Transverse colon (tissue), 4 donors: ENCODE measurements around the gene DPM2. TPM values are rescaled to one million over a fixed set of nuclear protein-coding genes. Genes with fewer than 3 reads are reported as not detected.
A peak's percentile ranks its signal among the peaks of the same experiment; 100 is the strongest.

Experiments
- DNase-seq: peaks from one replicate; pipeline ENCODE4 v3.0.0-alpha.2; 2019
- H3K27ac ChIP-seq, 4 donors: fragments of 200-600 bp; sonication (generic); 2 replicates each; pipeline ENCODE4 v1.5.1; 2016 to 2018; ENCODE audit warnings: inconsistent platforms in 4 of 4
- H3K27me3 ChIP-seq: fragments of 200-600 bp; sonication (generic); 2 replicates; pipeline ENCODE4 v1.5.1; 2017; ENCODE audit warnings: inconsistent platforms
- H3K36me3 ChIP-seq, 4 donors: fragments of 200-600 bp; sonication (generic); 2 replicates each; pipeline ENCODE4 v1.5.1; 2017 to 2019; ENCODE audit warnings: inconsistent platforms in 4 of 4
- H3K4me1 ChIP-seq, 4 donors: fragments of 200-600 bp; sonication (generic); 2 replicates each; pipeline ENCODE4 v1.5.1; 2017 to 2020; ENCODE audit warnings: inconsistent platforms in 4 of 4
- H3K4me3 ChIP-seq, 4 donors: fragments of 200-600 bp; sonication (generic); 1 replicate in 1 of 4; 2 replicates in 3 of 4; pipeline versions ENCODE4 v1.5.1 to v1.6.1; 2017 to 2019; ENCODE audit warnings: inconsistent platforms in 4 of 4
- H3K9me3 ChIP-seq, 2 donors: fragments of 200-600 bp; sonication (generic); 2 replicates each; pipeline ENCODE4 v1.5.1; 2017 to 2019; ENCODE audit warnings: inconsistent platforms in 2 of 2
- EP300 ChIP-seq: sonication (generic); formaldehyde crosslinking; IDR thresholded peaks from one replicate; pipeline ENCODE4 v1.6.1; 2017; ENCODE audit warnings: antibody characterized with exemption, low read depth
- POLR2A ChIP-seq: fragments of 450-650 bp; IDR thresholded peaks from one replicate; pipeline ENCODE4 v1.6.1; 2016; ENCODE audit warnings: antibody characterized with exemption, mild to moderate bottlenecking, moderate library complexity
- POLR2AphosphoS5 ChIP-seq, 3 donors: sonication (generic); formaldehyde crosslinking; IDR thresholded peaks; one replicate each; pipeline ENCODE4 v1.6.1; 2016; ENCODE audit warnings: antibody characterized with exemption in 3 of 3
- WGBS, 2 donors: methylation state at CpG; one replicate each; pipeline ENCODE4 v1.1.5; 2018; ENCODE audit warnings: low coverage in 1 of 2; 5-methylcytosine and 5-hydroxymethylcytosine counted together
- in situ Hi-C, 4 donors: fragments of 200-750 bp; cut with MboI; loops; one replicate each; pipeline versions ENCODE4 v1.15.0 to v1.15.1; 2017; ENCODE audit warnings: low sequenced_read_pairs in 3 of 4, low pct_ligation_motif_present in 1 of 4, low pct_unique_long_range_greater_than_20kb in 1 of 4
- intact Hi-C: fragments of 100-400 bp; cut with DNase I; formaldehyde crosslinking; loops from one replicate; pipeline ENCODE4 v1.15.1; 2023; ENCODE audit warnings: low total_unique reads
- total RNA-seq, 4 donors: library from RNA; depleted of rRNA; stranded (reverse); fragments of >200 nt; gene quantifications; one replicate each; pipeline ENCODE4 v1.1.0, GENCODE V29; 2016
- TF ChIP-seq, protein P1 (sequence below), 5 experiments: fragments of 200-600 bp in 3 of 5; fragments of 450-650 bp in 2 of 5; sonication (generic) in 3 of 5; IDR thresholded peaks; 1 replicate in 2 of 5; 2 replicates in 3 of 5; pipeline ENCODE4 v1.5.1; 2016 to 2017; ENCODE audit warnings: antibody characterized with exemption in 5 of 5, inconsistent platforms in 3 of 5, mild to moderate bottlenecking in 2 of 5, moderate library complexity in 1 of 5

The DPM2 gene
- total RNA-seq, 4 donors from 2014 or later, result 20.6 to 249 (median 26.3) TPM

DNA sequence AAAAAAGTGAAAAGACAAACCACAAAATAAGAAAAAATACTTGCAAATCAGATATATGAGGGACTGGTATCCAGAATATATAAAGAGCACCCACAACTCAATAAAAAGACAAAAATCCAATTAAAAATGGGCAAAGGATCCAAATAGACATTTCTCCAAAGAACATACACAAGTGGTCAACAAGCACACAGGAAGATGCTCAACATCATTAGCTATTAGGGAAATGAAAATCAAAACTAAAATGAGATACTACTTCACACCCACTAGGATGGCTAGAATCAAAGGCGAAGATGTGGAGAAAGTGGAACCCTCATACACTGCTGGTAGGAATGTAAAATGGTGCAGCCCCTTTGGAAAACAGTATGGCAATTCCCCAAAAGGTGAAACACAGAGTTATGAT lies 21.1 kb upstream of the DPM2 start:
- H3K27ac ChIP-seq, result peak overlapping the region in 2 of 4 donors; percentile 97 to 98
- in situ Hi-C loops, result loop anchor here in 1 of 4 donors (25.0 kb wide), 1 partner anchor 154 kb away; no protein-coding TSS in a partner anchor

DNA sequence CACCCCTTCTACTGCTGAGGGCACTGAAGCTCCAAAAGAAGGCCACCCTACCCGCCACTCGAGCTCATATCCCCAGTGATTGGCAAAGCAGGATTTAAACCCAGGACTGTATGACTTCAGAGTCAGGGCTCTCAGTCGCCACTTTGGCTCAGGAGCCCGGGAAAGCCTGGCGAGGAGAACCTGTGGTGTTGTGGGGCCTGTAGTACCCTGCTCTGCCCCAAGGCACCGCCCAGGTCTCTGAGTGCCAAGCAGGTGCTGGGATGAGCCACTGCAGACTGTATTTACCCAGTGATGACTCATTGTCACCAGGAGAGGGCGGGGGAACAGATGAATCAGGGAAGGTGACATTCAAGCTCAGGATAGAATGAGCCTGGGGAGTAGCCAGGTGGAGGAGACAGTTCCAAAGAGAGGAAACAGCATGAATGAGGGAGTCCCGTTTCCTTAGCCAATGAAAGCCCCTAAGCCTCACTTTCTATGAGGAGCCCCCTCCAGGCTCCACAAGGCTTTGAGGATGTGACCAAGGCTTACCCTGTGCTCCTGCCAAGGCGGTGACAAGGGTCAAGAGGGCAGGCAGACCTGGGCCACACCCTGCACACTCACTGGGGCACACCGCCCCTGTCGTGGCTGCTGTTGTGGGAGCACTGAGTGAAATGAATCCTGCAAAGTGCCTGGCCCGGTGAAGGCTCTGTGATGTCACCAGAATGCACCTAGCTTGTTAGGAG lies 17.8 kb upstream of the DPM2 start:
- WGBS, 2 donors, result 19% methylated on average over 3 of the region's 12 CpGs; no CpG with 5 or more reads in 1 of the 2 donors
- intact Hi-C loops, result no loop called here
- Histone ChIP-seq H3K36me3 (no peaks in the 10 kb centered on the region), H3K4me3 (no peak overlapping the region), H3K27me3 (no peaks in the 10 kb centered on the region), H3K4me1 (peaks cover 43 to 72% (median 55%) of the 10 kb centered on the region in 4 donors), H3K9me3 (no peaks in the 10 kb centered on the region), H3K27ac (peak overlapping the region; percentile 82 to 92 (median 87))
- TF ChIP-seq POLR2A, result peak; percentile 56
- no peak for TF ChIP-seq EP300
- TF ChIP-seq, protein P1, sequence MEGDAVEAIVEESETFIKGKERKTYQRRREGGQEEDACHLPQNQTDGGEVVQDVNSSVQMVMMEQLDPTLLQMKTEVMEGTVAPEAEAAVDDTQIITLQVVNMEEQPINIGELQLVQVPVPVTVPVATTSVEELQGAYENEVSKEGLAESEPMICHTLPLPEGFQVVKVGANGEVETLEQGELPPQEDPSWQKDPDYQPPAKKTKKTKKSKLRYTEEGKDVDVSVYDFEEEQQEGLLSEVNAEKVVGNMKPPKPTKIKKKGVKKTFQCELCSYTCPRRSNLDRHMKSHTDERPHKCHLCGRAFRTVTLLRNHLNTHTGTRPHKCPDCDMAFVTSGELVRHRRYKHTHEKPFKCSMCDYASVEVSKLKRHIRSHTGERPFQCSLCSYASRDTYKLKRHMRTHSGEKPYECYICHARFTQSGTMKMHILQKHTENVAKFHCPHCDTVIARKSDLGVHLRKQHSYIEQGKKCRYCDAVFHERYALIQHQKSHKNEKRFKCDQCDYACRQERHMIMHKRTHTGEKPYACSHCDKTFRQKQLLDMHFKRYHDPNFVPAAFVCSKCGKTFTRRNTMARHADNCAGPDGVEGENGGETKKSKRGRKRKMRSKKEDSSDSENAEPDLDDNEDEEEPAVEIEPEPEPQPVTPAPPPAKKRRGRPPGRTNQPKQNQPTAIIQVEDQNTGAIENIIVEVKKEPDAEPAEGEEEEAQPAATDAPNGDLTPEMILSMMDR (IDR thresholded peaks at IDR 0.05), result peak; percentile 43 to 97 (median 68)
- TF ChIP-seq POLR2AphosphoS5 (IDR thresholded peaks at IDR 0.05), result peak; percentile 71 to 86 (median 85)
- peak; percentile 93 for DNase-seq
- in situ Hi-C loops, result loop anchor here in 1 of 4 donors (25.0 kb wide), 1 partner anchor 157 kb away; no protein-coding TSS in a partner anchor

More for the DNA sequence above, 21.1 kb upstream of the DPM2 start:
- TF ChIP-seq, protein P1 (IDR thresholded peaks at IDR 0.05), result no peak
- TF ChIP-seq EP300 (no peak), POLR2A (no peak), POLR2AphosphoS5 (IDR thresholded peaks at IDR 0.05) (no peak)
- Histone ChIP-seq H3K4me1 (peaks cover 66 to 76% (median 68%) of the 10 kb centered on the region in 4 donors), H3K4me3 (no peak overlapping the region), H3K27me3 (no peaks in the 10 kb centered on the region), H3K36me3 (no peaks in the 10 kb centered on the region), H3K9me3 (no peaks in the 10 kb centered on the region)
- 97 to 100% methylated on average over 1 of the region's 1 CpG for WGBS, 2 donors
- intact Hi-C loops, result no loop called here
- no peak for DNase-seq

DNA sequence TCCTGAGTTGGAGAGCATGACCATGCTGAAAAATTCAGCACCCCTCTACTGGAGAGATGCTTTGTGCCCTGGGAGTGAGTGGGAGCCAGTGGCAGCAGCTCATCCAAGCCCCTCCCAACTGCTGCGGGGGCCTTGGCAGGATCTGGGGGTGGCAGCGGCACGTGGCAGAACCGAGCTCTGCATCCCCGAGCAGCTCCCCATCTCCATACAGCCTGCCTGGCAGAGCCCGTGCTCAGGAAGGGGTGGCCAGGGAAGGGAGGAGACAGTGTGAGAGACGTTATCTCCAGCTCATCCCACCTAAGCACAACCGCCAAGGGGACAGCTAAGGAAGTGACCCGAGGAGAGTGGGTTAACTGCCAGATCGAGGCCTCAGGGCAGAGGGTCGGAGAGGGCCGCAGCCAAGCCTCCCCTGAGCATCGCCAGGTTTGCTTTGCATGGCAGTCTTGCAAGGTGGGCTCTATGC lies 17.2 kb upstream of the DPM2 start:
- WGBS, 2 donors, result 62% methylated on average over 6 of the region's 13 CpGs; no CpG with 5 or more reads in 1 of the 2 donors
- Histone ChIP-seq H3K27me3 (no peaks in the 10 kb centered on the region), H3K4me3 (no peak overlapping the region), H3K9me3 (no peaks in the 10 kb centered on the region), H3K27ac (peak overlapping the region; percentile 82 to 92 (median 87)), H3K4me1 (peaks cover 38 to 71% (median 49%) of the 10 kb centered on the region in 4 donors), H3K36me3 (no peaks in the 10 kb centered on the region)
- in situ Hi-C loops (loop anchor here in 1 of 4 donors (25.0 kb wide), 1 partner anchor 157 kb away; no protein-coding TSS in a partner anchor), intact Hi-C loops (no loop called here)
- TF ChIP-seq EP300 (no peak), POLR2AphosphoS5 (IDR thresholded peaks at IDR 0.05) (no peak), POLR2A (no peak)
- TF ChIP-seq, protein P1 (IDR thresholded peaks at IDR 0.05), result no peak
- DNase-seq, result no peak

DNA sequence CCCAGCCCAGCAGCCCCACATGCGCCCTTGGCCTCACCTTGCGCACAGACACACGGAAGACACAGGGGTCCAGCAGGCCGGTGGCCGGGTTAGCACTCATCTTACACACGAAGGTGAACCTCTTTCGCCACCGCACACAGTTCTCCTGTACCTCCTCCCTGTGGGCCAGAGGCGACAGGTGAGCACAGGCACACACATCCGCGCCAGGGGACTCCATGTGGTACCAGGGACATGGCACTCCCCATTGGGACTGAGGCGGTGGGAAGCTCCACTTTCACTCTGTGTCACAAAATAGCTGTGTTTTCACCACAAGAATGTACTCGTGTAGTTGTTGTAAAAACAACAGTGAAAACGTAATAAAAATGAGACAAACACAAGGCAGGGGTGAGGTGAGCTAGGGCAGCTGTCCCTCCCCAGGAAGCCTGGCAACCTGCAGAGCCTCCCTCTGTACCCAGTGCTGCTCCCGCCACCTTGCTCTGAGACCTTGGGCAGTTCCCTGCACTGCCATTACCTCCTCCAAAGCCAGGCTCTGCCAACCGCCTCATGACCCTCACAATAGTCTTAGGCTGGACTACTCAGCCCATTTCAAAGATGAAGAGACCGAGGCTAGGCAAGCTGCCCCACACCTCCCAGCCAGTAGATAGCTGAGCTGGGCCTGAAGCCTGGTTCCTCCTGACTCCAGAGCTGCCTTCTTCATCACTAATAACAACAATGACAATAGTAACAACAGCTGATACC lies 16.3 kb upstream of the DPM2 start:
- intact Hi-C loops, result no loop called here
- no peaks in the 10 kb centered on the region for H3K27me3 ChIP-seq
- no peaks in the 10 kb centered on the region for H3K9me3 ChIP-seq
- H3K4me1 ChIP-seq, result peaks cover 42 to 67% (median 45%) of the 10 kb centered on the region in 4 donors
- no peaks in the 10 kb centered on the region for H3K36me3 ChIP-seq
- H3K27ac ChIP-seq, result peak overlapping the region; percentile 82 to 92 (median 87)
- H3K4me3 ChIP-seq, result no peak overlapping the region
- in situ Hi-C loops, result loop anchor here in 1 of 4 donors (25.0 kb wide), 1 partner anchor 158 kb away; no protein-coding TSS in a partner anchor
- TF ChIP-seq POLR2A, result no peak
- no peak for TF ChIP-seq POLR2AphosphoS5 (IDR thresholded peaks at IDR 0.05)
- TF ChIP-seq, protein P1 (IDR thresholded peaks at IDR 0.05), result no peak
- TF ChIP-seq EP300, result no peak
- DNase-seq, result no peak
- WGBS, 2 donors, result 78 to 80% methylated on average over 1 to 17 of the region's 17 CpGs
